Lower leg skin (tissue), 3 donors: ENCODE results near the gene AGBL1.

Experiments used
- CTCF ChIP-seq, 3 donors: fragments of 450-650 bp; IDR thresholded peaks; one replicate each; pipeline ENCODE4 v1.5.1; 2016; ENCODE audit warnings: antibody characterized with exemption in 3 of 3, mild to moderate bottlenecking in 3 of 3, moderate library complexity in 2 of 3
- POLR2A ChIP-seq, 2 donors: fragments of 450-650 bp; IDR thresholded peaks; one replicate each; pipeline ENCODE4 v1.6.1; 2016 to 2017; ENCODE audit warnings: antibody characterized with exemption in 2 of 2, mild to moderate bottlenecking in 1 of 2, moderate library complexity in 1 of 2

- TF ChIP-seq POLR2A (IDR thresholded peaks at IDR 0.05) (no peak), CTCF (IDR thresholded peaks at IDR 0.05) (no peak)
Observed at GRCh38 chr15:86328658-86329057, 249.0 kb downstream of the AGBL1 start.
